ENCODE measurements around the gene DENND6B.

The DENND6B gene

GRCh38 chr22:50346470-50346869 is 19.7 kb upstream of the DENND6B start:
- no peak for TF ChIP-seq ZFX (IDR thresholded peaks at IDR 0.05)
- TF ChIP-seq, protein P1, sequence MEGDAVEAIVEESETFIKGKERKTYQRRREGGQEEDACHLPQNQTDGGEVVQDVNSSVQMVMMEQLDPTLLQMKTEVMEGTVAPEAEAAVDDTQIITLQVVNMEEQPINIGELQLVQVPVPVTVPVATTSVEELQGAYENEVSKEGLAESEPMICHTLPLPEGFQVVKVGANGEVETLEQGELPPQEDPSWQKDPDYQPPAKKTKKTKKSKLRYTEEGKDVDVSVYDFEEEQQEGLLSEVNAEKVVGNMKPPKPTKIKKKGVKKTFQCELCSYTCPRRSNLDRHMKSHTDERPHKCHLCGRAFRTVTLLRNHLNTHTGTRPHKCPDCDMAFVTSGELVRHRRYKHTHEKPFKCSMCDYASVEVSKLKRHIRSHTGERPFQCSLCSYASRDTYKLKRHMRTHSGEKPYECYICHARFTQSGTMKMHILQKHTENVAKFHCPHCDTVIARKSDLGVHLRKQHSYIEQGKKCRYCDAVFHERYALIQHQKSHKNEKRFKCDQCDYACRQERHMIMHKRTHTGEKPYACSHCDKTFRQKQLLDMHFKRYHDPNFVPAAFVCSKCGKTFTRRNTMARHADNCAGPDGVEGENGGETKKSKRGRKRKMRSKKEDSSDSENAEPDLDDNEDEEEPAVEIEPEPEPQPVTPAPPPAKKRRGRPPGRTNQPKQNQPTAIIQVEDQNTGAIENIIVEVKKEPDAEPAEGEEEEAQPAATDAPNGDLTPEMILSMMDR (conservative IDR thresholded peaks at IDR 0.05) = no peak
- no peak overlapping the region for H3K27ac ChIP-seq

GRCh38 chr22:50343541-50343935 is 16.7 kb upstream of the DENND6B start:
- TF ChIP-seq ZFX (IDR thresholded peaks at IDR 0.05) = no peak
- TF ChIP-seq, protein P1 (conservative IDR thresholded peaks at IDR 0.05) = no peak
- peak overlapping the region; percentile 91 for H3K27ac ChIP-seq

- H3K27ac ChIP-seq = peak within 1 kb of the TSS; percentile 91
- peak; percentile 61; the same call in 1 of the 2 replicates for TF ChIP-seq ZFX (IDR thresholded peaks at IDR 0.05)
- TF ChIP-seq, protein P1 (conservative IDR thresholded peaks at IDR 0.05) = no peak; the same call in none of the 2 replicates
Observed at GRCh38 chr22:50342651-50343540, 16.1 kb upstream of the DENND6B start, which contains the start of gene PPP6R2. Gene PPP6R2, plus strand, starts transcription at chr22:50343327. Its CDS starts 50,582 bp downstream, at chr22:50393909.

GRCh38 chr22:50341977-50342650 is 15.3 kb upstream of the DENND6B start:
- TF ChIP-seq, protein P1 (conservative IDR thresholded peaks at IDR 0.05) = peak; percentile 99
- TF ChIP-seq ZFX (IDR thresholded peaks at IDR 0.05) = no peak
- H3K27ac ChIP-seq = peak overlapping the region; percentile 91

DNA sequence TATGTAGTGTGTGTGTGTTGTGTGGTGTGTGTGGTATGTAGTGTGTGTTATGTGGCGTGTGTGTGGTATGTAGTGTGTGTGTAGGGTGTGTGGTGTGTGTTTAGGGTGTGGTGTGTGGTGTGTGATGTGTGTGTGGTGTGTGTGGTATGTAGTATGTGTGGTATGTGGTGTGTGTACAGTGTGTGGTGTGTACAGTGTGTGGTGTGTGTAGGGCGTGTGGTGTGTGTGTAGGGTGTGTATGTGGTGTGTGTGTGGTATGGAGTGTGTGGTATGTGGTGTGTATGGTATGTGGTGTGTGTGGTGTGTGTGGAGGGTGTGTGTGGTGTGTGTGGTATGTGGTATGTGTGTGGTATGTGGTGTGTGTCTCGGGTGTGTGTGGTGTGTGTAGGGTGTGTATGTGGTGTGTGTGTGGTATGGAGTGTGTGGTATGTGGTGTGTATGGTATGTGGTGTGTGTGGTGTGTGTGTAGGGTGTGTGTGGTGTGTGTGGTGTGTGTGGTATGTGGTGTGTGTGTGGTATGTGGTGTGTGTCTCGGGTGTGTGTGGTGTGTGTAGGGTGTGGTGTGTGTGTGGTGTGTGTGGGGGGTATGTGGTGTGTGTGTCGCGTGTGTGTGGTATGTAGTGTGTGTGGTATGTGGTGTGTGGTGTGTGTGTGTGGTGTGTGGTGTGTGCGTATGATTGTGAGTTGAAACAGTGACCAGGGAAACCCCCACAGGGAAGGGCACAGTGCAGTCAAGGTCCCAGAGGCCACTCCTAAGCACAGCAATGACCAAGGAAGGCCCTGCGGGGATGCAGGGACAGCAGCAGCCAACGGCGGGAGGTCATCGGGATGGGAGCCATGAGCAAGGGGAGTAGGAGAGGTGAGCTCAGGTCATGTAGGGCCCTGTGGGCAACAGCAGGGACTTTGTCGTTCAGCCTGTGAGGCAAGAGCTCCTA is 13.4 kb upstream of the DENND6B start:
- no peak overlapping the region for H3K27ac ChIP-seq
- TF ChIP-seq, protein P1 (conservative IDR thresholded peaks at IDR 0.05) = no peak
- TF ChIP-seq ZFX (IDR thresholded peaks at IDR 0.05) = no peak

- TF ChIP-seq, protein P1 (conservative IDR thresholded peaks at IDR 0.05) = no peak
- TF ChIP-seq ZFX (IDR thresholded peaks at IDR 0.05) = no peak
- H3K27ac ChIP-seq = no peak overlapping the region
Observed at GRCh38 chr22:50338860-50339462, 12.1 kb upstream of the DENND6B start.

Data from C4-2B (cell line).